PC-3 (cell line): ENCODE results near the gene IL17RD.

Experiments
- EZH2 ChIP-seq: fragments of 300-600 bp; sonication (generic); IDR thresholded peaks from one replicate; pipeline ENCODE4 v1.6.1; 2017; ENCODE audit warnings: antibody characterized with exemption, mild to moderate bottlenecking, low read length; ENCODE audit not compliant: unreplicated experiment
- TF ChIP-seq, protein P1 (sequence below): fragments of 300-600 bp; sonication (generic); conservative IDR thresholded peaks from 2 replicates; pipeline ENCODE4 v1.5.1; 2017; ENCODE audit warnings: antibody characterized with exemption, low read depth, mild to moderate bottlenecking, low read length

DNA sequence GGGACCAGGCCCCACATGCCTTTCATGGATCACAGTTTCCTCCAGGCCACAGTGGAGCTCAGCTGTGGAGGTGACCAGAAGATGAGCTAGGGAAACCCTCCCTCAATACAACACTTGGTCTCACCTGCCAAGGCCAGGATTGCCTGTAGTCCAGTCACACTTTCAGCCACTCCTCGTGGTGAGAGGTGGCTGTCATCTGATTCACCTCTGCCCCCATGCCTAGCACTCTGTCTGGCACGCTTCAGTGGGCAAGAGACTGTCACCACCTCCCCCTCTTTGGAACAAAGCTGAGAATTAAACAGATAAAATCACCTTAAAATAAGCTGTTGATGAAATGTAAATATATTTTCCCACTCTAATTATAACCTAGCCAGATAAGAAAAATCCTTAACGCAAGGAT, 4.0 kb upstream of the IL17RD start:
- TF ChIP-seq, protein P1, sequence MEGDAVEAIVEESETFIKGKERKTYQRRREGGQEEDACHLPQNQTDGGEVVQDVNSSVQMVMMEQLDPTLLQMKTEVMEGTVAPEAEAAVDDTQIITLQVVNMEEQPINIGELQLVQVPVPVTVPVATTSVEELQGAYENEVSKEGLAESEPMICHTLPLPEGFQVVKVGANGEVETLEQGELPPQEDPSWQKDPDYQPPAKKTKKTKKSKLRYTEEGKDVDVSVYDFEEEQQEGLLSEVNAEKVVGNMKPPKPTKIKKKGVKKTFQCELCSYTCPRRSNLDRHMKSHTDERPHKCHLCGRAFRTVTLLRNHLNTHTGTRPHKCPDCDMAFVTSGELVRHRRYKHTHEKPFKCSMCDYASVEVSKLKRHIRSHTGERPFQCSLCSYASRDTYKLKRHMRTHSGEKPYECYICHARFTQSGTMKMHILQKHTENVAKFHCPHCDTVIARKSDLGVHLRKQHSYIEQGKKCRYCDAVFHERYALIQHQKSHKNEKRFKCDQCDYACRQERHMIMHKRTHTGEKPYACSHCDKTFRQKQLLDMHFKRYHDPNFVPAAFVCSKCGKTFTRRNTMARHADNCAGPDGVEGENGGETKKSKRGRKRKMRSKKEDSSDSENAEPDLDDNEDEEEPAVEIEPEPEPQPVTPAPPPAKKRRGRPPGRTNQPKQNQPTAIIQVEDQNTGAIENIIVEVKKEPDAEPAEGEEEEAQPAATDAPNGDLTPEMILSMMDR, result no peak
- no peak for TF ChIP-seq EZH2
